Upper lobe of left lung (tissue), 6 donors: ENCODE results near the gene SLC1A2. TPM values are rescaled to one million over a fixed set of nuclear protein-coding genes. Genes with fewer than 3 reads are reported as not detected.

Source experiments
- ATAC-seq, 2 donors: fragments of 200-7000 bp; cut with Tn5 transposase; one replicate each; pipeline ENCODE4 v1.9.1; 2022; ENCODE audit warnings: mild to moderate bottlenecking in 2 of 2, moderate library complexity in 2 of 2; ENCODE audit not compliant: low FRiP score in 2 of 2
- DNase-seq, 2 donors: peaks; one replicate each; pipeline ENCODE4 v3.0.0-alpha.2; 2019 to 2020
- H3K27ac ChIP-seq, 4 donors: fragments of 200-600 bp; sonication (generic); one replicate each; pipeline ENCODE4 v1.5.1; 2016 to 2019
- H3K27me3 ChIP-seq, 4 donors: fragments of 200-600 bp; sonication (generic); one replicate each; pipeline ENCODE4 v1.5.1; 2017 to 2019
- H3K36me3 ChIP-seq, 4 donors: fragments of 200-600 bp; sonication (generic); one replicate each; pipeline ENCODE4 v1.5.1; 2016 to 2019
- H3K4me1 ChIP-seq, 4 donors: fragments of 200-600 bp; sonication (generic); one replicate each; pipeline ENCODE4 v1.5.1; 2018 to 2019
- H3K4me3 ChIP-seq, 4 donors: fragments of 200-600 bp; sonication (generic); one replicate each; pipeline ENCODE4 v1.5.1; 2017 to 2019; ENCODE audit warnings: mild to moderate bottlenecking in 2 of 4, moderate library complexity in 1 of 4
- H3K9me3 ChIP-seq, 4 donors: fragments of 200-600 bp; sonication (generic); one replicate each; pipeline ENCODE4 v1.5.1; 2018 to 2019
- CTCF ChIP-seq, 6 experiments: fragments of 450-650 bp in 4 of 6; fragments of 200-600 bp in 2 of 6; sonication (generic) in 2 of 6; IDR thresholded peaks; one replicate each; pipeline ENCODE4 v1.5.1; 2016 to 2019; ENCODE audit warnings: antibody characterized with exemption in 6 of 6
- EP300 ChIP-seq, 4 donors: sonication (generic); formaldehyde crosslinking; IDR thresholded peaks; one replicate each; pipeline ENCODE4 v1.5.1; 2017; ENCODE audit warnings: antibody characterized with exemption in 4 of 4, control low read depth in 2 of 4
- POLR2A ChIP-seq, 4 donors: fragments of 450-650 bp; IDR thresholded peaks; one replicate each; pipeline ENCODE4 v1.5.1; 2016 to 2017; ENCODE audit warnings: antibody characterized with exemption in 4 of 4, mild to moderate bottlenecking in 2 of 4
- POLR2AphosphoS5 ChIP-seq, 2 donors: sonication (generic); formaldehyde crosslinking; IDR thresholded peaks; one replicate each; pipeline ENCODE4 v1.5.1; 2017; ENCODE audit warnings: antibody characterized with exemption in 2 of 2
- WGBS, 2 donors: methylation state at CpG; one replicate each; pipeline ENCODE4 v1.1.5; 2017 to 2018; 5-methylcytosine and 5-hydroxymethylcytosine counted together
- total RNA-seq, 6 donors: library from RNA; depleted of rRNA in 4 of 6; stranded (reverse); fragments of >200 nt in 4 of 6; gene quantifications; one replicate each; pipeline versions ENCODE4 v1.1.0 to v1.2.1, GENCODE V29; 2016 to 2021
- donor health status: DM: no; HTN: no; CAD: no; lungs with moderate emphysema.
- donor health status: DM: no; HTN: yes; CAD: no; lungs with severe emphysema.

The SLC1A2 gene
- total RNA-seq, 6 donors from 2014 or later = 1.5 to 3.1 (median 2.0) TPM

GRCh38 chr11:35433588-35433987 lies 14.2 kb upstream of the SLC1A2 start:
- no peaks in the 10 kb centered on the region for H3K27me3 ChIP-seq
- DNase-seq (no peak), ATAC-seq (no peak)
- H3K4me3 ChIP-seq = no peak overlapping the region
- no peaks in the 10 kb centered on the region for H3K4me1 ChIP-seq
- no peaks in the 10 kb centered on the region for H3K36me3 ChIP-seq
- no peak overlapping the region for H3K27ac ChIP-seq
- no peaks in the 10 kb centered on the region for H3K9me3 ChIP-seq
- TF ChIP-seq CTCF (IDR thresholded peaks at IDR 0.05) (no peak), POLR2A (IDR thresholded peaks at IDR 0.05) (no peak), POLR2AphosphoS5 (IDR thresholded peaks at IDR 0.05) (no peak), EP300 (IDR thresholded peaks at IDR 0.05) (no peak)
- 76 to 77% methylated on average over 3 of the region's 3 CpGs for WGBS, 2 donors

- peak in 1 of 2 donors; percentile 25 for DNase-seq
- Histone ChIP-seq H3K27me3 (no peaks in the 10 kb centered on the region), H3K36me3 (no peaks in the 10 kb centered on the region), H3K4me3 (no peak overlapping the region), H3K4me1 (peaks cover 0 to 2% (median 0%) of the 10 kb centered on the region in 4 donors), H3K9me3 (no peaks in the 10 kb centered on the region), H3K27ac (no peak overlapping the region)
- TF ChIP-seq CTCF (IDR thresholded peaks at IDR 0.05) (no peak), POLR2AphosphoS5 (IDR thresholded peaks at IDR 0.05) (no peak), POLR2A (IDR thresholded peaks at IDR 0.05) (no peak), EP300 (IDR thresholded peaks at IDR 0.05) (no peak)
- WGBS, 2 donors = 90 to 97% methylated on average over 3 to 14 of the region's 14 CpGs
- peak; percentile 7 to 27 for ATAC-seq
Observed at GRCh38 chr11:35432464-35432863, 13.1 kb upstream of the SLC1A2 start.

- H3K36me3 ChIP-seq = no peaks in the 10 kb centered on the region
- WGBS, 2 donors = 23 to 27% methylated on average over 3 of the region's 3 CpGs
- TF ChIP-seq EP300 (IDR thresholded peaks at IDR 0.05) (no peak), POLR2A (IDR thresholded peaks at IDR 0.05) (no peak), CTCF (IDR thresholded peaks at IDR 0.05) (no peak), POLR2AphosphoS5 (IDR thresholded peaks at IDR 0.05) (no peak)
- no peaks in the 10 kb centered on the region for H3K27me3 ChIP-seq
- DNase-seq (no peak), ATAC-seq (peak in 1 of 2 donors; percentile 62)
- H3K4me3 ChIP-seq = no peak overlapping the region
- no peaks in the 10 kb centered on the region for H3K9me3 ChIP-seq
- H3K27ac ChIP-seq = no peak overlapping the region
- H3K4me1 ChIP-seq = peaks cover 0 to 7% (median 0%) of the 10 kb centered on the region in 4 donors
Observed at GRCh38 chr11:35427071-35427470, 7.7 kb upstream of the SLC1A2 start.

GRCh38 chr11:35426351-35426750 lies 7.0 kb upstream of the SLC1A2 start:
- H3K9me3 ChIP-seq = no peaks in the 10 kb centered on the region
- no peaks in the 10 kb centered on the region for H3K27me3 ChIP-seq
- DNase-seq (no peak), ATAC-seq (no peak)
- H3K36me3 ChIP-seq = no peaks in the 10 kb centered on the region
- H3K4me3 ChIP-seq = no peak overlapping the region
- TF ChIP-seq POLR2AphosphoS5 (IDR thresholded peaks at IDR 0.05) = no peak
- no peak for TF ChIP-seq EP300 (IDR thresholded peaks at IDR 0.05)
- TF ChIP-seq POLR2A (IDR thresholded peaks at IDR 0.05) = no peak
- no peak for TF ChIP-seq CTCF (IDR thresholded peaks at IDR 0.05)
- H3K27ac ChIP-seq = no peak overlapping the region
- peaks cover 0 to 7% (median 0%) of the 10 kb centered on the region in 4 donors for H3K4me1 ChIP-seq
- WGBS, 2 donors = 75 to 86% methylated on average over 1 of the region's 1 CpG

- no peak for ATAC-seq
- H3K27ac ChIP-seq = no peak overlapping the region
- WGBS, 2 donors = 61 to 74% methylated on average over 4 of the region's 4 CpGs
Observed at GRCh38 chr11:35425603-35426212, 6.3 kb upstream of the SLC1A2 start.

More at GRCh38 chr11:35425603-35426212, 6.3 kb upstream of the SLC1A2 start:
- peaks cover 0 to 7% (median 0%) of the 10 kb centered on the region in 4 donors for H3K4me1 ChIP-seq
- H3K9me3 ChIP-seq = no peaks in the 10 kb centered on the region
- TF ChIP-seq POLR2AphosphoS5 (IDR thresholded peaks at IDR 0.05) = no peak
- no peak for TF ChIP-seq CTCF (IDR thresholded peaks at IDR 0.05)
- no peak for TF ChIP-seq POLR2A (IDR thresholded peaks at IDR 0.05)
- no peak for TF ChIP-seq EP300 (IDR thresholded peaks at IDR 0.05)
- no peak for DNase-seq
- H3K4me3 ChIP-seq = no peak overlapping the region
- H3K36me3 ChIP-seq = no peaks in the 10 kb centered on the region
- peaks cover 0 to 2% (median 0%) of the 10 kb centered on the region in 4 donors for H3K27me3 ChIP-seq
